HepG2 (cell line): Measurements from ENCODE around the gene MNDA. TPM values are rescaled to one million over a fixed set of nuclear protein-coding genes. Genes with fewer than 3 reads are reported as not detected.

ENCODE experiments used
- ATAC-seq: fragments of 200-7000 bp; cut with Tn5 transposase; 3 replicates; pipeline ENCODE4 v1.9.1; 2020; ENCODE audit warnings: mild to moderate bottlenecking, moderate library complexity
- BruUV-seq: library from RNA; stranded (reverse); fragments of 400-500 nt; replicated peaks from 2 replicates; lab custom pipeline; 2021; lab: Mats Ljungman, UMichigan
- CTCF ChIA-PET: fragments of 300-600 bp; formaldehyde crosslinking; extraction: SDS; loops from one replicate; lab custom pipeline; 2021; ENCODE audit warnings: low total read pairs, inconsistent platforms, low intra/inter-chr PET ratio; lab: Yijun Ruan, JAX
- POLR2A ChIA-PET: fragments of 350-600 bp; sonication (Branson Sonifier 250); formaldehyde crosslinking; loops from one replicate; lab custom pipeline; 2020; ENCODE audit warnings: antibody characterized with exemption, inconsistent platforms; lab: Yijun Ruan, JAX
- DNase-seq: peaks from one replicate; pipeline ENCODE4 v3.0.0-alpha.2; 2015; ENCODE audit warnings: low spot score
- FAIRE-seq: peaks from 3 replicates; lab custom pipeline; 2011; peaks lifted over from hg19 to GRCh38; lab: Jason Lieb, UNC
- H2AFZ ChIP-seq: one replicate; pipeline ENCODE4 v1.6.1; 2011; ENCODE audit warnings: low read length, inconsistent platforms
- H3K27ac ChIP-seq: fragments of 300-600 bp; 3 replicates; pipeline ENCODE4 v1.8.0; 2011; ENCODE audit warnings: mixed run types, mild to moderate bottlenecking, mixed read lengths, low read length, inconsistent platforms; ENCODE audit not compliant: insufficient read depth; ENCODE audit errors: extremely low read length
- H3K27me3 ChIP-seq, 2 experiments: fragments of 200-600 bp in 1 of 2; 2 replicates in 1 of 2; 3 replicates in 1 of 2; pipeline versions ENCODE4 v1.6.0 to v1.8.0; 2011; ENCODE audit warnings: low read length in 2 of 2, mild to moderate bottlenecking in 2 of 2, moderate library complexity in 2 of 2, inconsistent platforms in 1 of 2; ENCODE audit not compliant: insufficient read depth in 2 of 2, control insufficient read depth in 1 of 2
- H3K36me3 ChIP-seq, 2 experiments: fragments of 200-600 bp in 1 of 2; replicated peaks in 1 of 2; 2 replicates in 1 of 2; 3 replicates in 1 of 2; pipeline versions ENCODE4 v1.5.1 to v1.8.0; 2011; ENCODE audit warnings: low read length in 2 of 2, inconsistent platforms in 1 of 2; ENCODE audit not compliant: insufficient read depth in 2 of 2, control insufficient read depth in 1 of 2
- H3K4me1 ChIP-seq: 2 replicates; pipeline ENCODE4 v1.5.1; 2012; ENCODE audit warnings: low read length, inconsistent platforms; ENCODE audit not compliant: insufficient read depth
- H3K4me2 ChIP-seq: 2 replicates; pipeline ENCODE4 v1.6.0; 2011; ENCODE audit warnings: low read depth, low read length, inconsistent platforms
- H3K4me3 ChIP-seq, 3 experiments: fragments of 200-600 bp in 1 of 3; sonication (generic), shearing (Covaris generic) in 1 of 3; replicated peaks in 1 of 3; 2 replicates each; pipeline ENCODE4 v1.5.1; 2011 to 2016; ENCODE audit warnings: low read length in 3 of 3, inconsistent platforms in 2 of 3, low read depth in 2 of 3, mild to moderate bottlenecking in 2 of 3, control low read depth in 1 of 3, mixed read lengths in 1 of 3; ENCODE audit not compliant: insufficient read depth in 1 of 3
- H3K79me2 ChIP-seq: one replicate; pipeline ENCODE4 v1.6.1; 2011; ENCODE audit warnings: low read length, inconsistent platforms; ENCODE audit not compliant: insufficient read depth
- H3K9ac ChIP-seq: 2 replicates; pipeline ENCODE4 v1.6.0; 2011; ENCODE audit warnings: mild to moderate bottlenecking, low read depth, low read length, inconsistent platforms; ENCODE audit not compliant: insufficient read depth
- H3K9me3 ChIP-seq: 2 replicates; pipeline ENCODE4 v1.5.1; 2012; ENCODE audit warnings: mild to moderate bottlenecking, low read length
- H4K20me1 ChIP-seq: 2 replicates; pipeline ENCODE4 v1.6.0; 2011; ENCODE audit warnings: inconsistent platforms, mild to moderate bottlenecking, low read length, moderate library complexity; ENCODE audit not compliant: insufficient read depth
- ATF2 ChIP-seq: sonication (generic); formaldehyde crosslinking; IDR thresholded peaks from 2 replicates; pipeline ENCODE4 v1.4.0; 2020; ENCODE audit warnings: missing genetic modification reagents
- KLF6 ChIP-seq: IDR thresholded peaks from 2 replicates; pipeline ENCODE4 v1.8.0; 2016; ENCODE audit warnings: missing biosample characterization, missing genetic modification reagents
- MYC ChIP-seq: sonication (generic); formaldehyde crosslinking; IDR thresholded peaks from 2 replicates; pipeline ENCODE4 v1.9.0; 2021; ENCODE audit warnings: missing genetic modification reagents, borderline replicate concordance
- RBM22 ChIP-seq: fragments of 200-400 bp; formaldehyde crosslinking; optimal IDR thresholded peaks from 2 replicates; pipeline ENCODE3; 2017; ENCODE audit warnings: mild to moderate bottlenecking, low read length, moderate library complexity
- REPIN1 ChIP-seq: sonication (generic); formaldehyde crosslinking; IDR thresholded peaks from 2 replicates; pipeline ENCODE4 v1.8.0; 2022; ENCODE audit warnings: missing genetic modification reagents, low read depth, mild to moderate bottlenecking, borderline replicate concordance
- ZNF484 ChIP-seq: sonication (generic); formaldehyde crosslinking; IDR thresholded peaks from 2 replicates; pipeline ENCODE4 v1.5.1; 2020; ENCODE audit warnings: mild to moderate bottlenecking, low read depth, missing genetic modification reagents, borderline replicate concordance
- ZNF556 ChIP-seq: sonication (generic); formaldehyde crosslinking; IDR thresholded peaks from 2 replicates; pipeline ENCODE4 v1.4.0; 2020; ENCODE audit warnings: mild to moderate bottlenecking, missing genetic modification reagents, borderline replicate concordance
- WGBS: methylation state at CpG from one replicate; pipeline ENCODE4 v1.1.6; 2017; ENCODE audit warnings: low lambda C conversion rate; 5-methylcytosine and 5-hydroxymethylcytosine counted together
- in situ Hi-C: cut with HindIII; loops from 2 replicates; pipeline ENCODE4 v1.10.0; 2017; ENCODE audit warnings: low pct_unique_long_range_greater_than_20kb; ENCODE audit not compliant: extremely low pct_ligation_motif_present
- intact Hi-C: fragments of 100-400 bp; cut with micrococcal nuclease; formaldehyde crosslinking; loops from one replicate; pipeline ENCODE4 v1.10.0; 2022; ENCODE audit not compliant: unreplicated experiment
- polyA plus RNA-seq, 8 experiments: library from polyadenylated mRNA; depleted of rRNA in 3 of 8; stranded (reverse) in 7 of 8; unstranded in 1 of 8; fragments of >200 nt; fragmentation: Illumina TruSeq in 4 of 8; extraction: Trizol in 4 of 8; gene quantifications; 2 replicates each; pipeline versions ENCODE4 v1.2.1 to v1.2.3, GENCODE V29; 2011 to 2016; ENCODE audit warnings: low read depth in 4 of 8, missing spikeins in 1 of 8, mixed read lengths in 1 of 8; ENCODE audit not compliant: insufficient read depth in 1 of 8
- total RNA-seq, 5 experiments: library from RNA; depleted of rRNA; stranded (reverse); fragments of >200 nt; fragmentation: Illumina TruSeq; extraction: Trizol; gene quantifications; 2 replicates each; pipeline ENCODE4 v1.2.3, GENCODE V29; 2016; ENCODE audit warnings: low read depth in 1 of 5
- TF ChIP-seq, protein P1 (sequence below): IDR thresholded peaks from 2 replicates; pipeline ENCODE4 v1.6.1; 2016; ENCODE audit warnings: low read depth, control low read depth

MNDA gene
- total and polyA plus RNA-seq, 2 of the 13 experiments (the other 11 are each of a cell fraction or from before 2014, with no cell fraction given) = not detected

- no peak for DNase-seq
- CTCF ChIA-PET = no interaction called here
- intact Hi-C loops (no loop called here), in situ Hi-C loops (no loop called here)
- 0% methylated on average over 1 of the region's 1 CpG for WGBS
- no peaks in the 10 kb centered on the region for H3K36me3 ChIP-seq
- TF ChIP-seq REPIN1 (CRISPR knock-in tag) (no peak), MYC (CRISPR knock-in tag) (no peak), ZNF484 (CRISPR knock-in tag) (no peak), ZNF556 (CRISPR knock-in tag) (no peak), ATF2 (no peak), KLF6 (CRISPR knock-in tag) (no peak), RBM22 (no peak)
- TF ChIP-seq, protein P1, sequence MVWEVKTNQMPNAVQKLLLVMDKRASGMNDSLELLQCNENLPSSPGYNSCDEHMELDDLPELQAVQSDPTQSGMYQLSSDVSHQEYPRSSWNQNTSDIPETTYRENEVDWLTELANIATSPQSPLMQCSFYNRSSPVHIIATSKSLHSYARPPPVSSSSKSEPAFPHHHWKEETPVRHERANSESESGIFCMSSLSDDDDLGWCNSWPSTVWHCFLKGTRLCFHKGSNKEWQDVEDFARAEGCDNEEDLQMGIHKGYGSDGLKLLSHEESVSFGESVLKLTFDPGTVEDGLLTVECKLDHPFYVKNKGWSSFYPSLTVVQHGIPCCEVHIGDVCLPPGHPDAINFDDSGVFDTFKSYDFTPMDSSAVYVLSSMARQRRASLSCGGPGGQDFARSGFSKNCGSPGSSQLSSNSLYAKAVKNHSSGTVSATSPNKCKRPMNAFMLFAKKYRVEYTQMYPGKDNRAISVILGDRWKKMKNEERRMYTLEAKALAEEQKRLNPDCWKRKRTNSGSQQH (CRISPR knock-in tag) = no peak
- TF ChIP-seq, all 625 proteins: peak for 0
- Histone ChIP-seq H4K20me1 (no peaks in the 10 kb centered on the region), H3K9ac (no peak overlapping the region), H2AFZ (no peak overlapping the region), H3K27ac (no peak overlapping the region), H3K9me3 (peaks cover 81% of the 10 kb centered on the region), H3K4me3 (no peak overlapping the region), H3K4me1 (no peaks in the 10 kb centered on the region), H3K27me3 (no peaks in the 10 kb centered on the region), H3K4me2 (no peak overlapping the region), H3K79me2 (no peaks in the 10 kb centered on the region)
- BruUV-seq = no TSS peak
- no peak for ATAC-seq
- FAIRE-seq = no peak
- POLR2A ChIA-PET = no interaction called here
Observed at GRCh38 chr1:158818975-158819431, 12.1 kb upstream of the MNDA start.
